MM.1S (cell line): ENCODE data around the gene SAMHD1.
"Not testable (repeated sequence)": the region's sequence is repeated elsewhere in the genome, so short reads cannot be mapped to it uniquely, and the experiment has no call there.

Experiments
- DNase-seq: peaks from one replicate; pipeline ENCODE4 v3.0.0-alpha.2; 2015
- H2AFZ ChIP-seq: fragments of 300-600 bp; sonication (generic); 2 replicates; pipeline ENCODE4 v1.6.0; 2016; ENCODE audit warnings: antibody characterized with exemption, low read length
- H3F3A ChIP-seq: fragments of 300-600 bp; sonication (generic); 2 replicates; pipeline ENCODE4 v1.6.1; 2016; ENCODE audit warnings: mild to moderate bottlenecking, antibody characterized with exemption, low read length, moderate library complexity, mixed read lengths; ENCODE audit not compliant: insufficient read depth
- H3K27ac ChIP-seq: fragments of 300-600 bp; sonication (generic); 2 replicates; pipeline ENCODE4 v1.5.1; 2016; ENCODE audit warnings: mild to moderate bottlenecking, low read length
- H3K27me3 ChIP-seq: fragments of 300-600 bp; sonication (generic); replicated peaks from 2 replicates; pipeline ENCODE4 v1.6.0; 2016; ENCODE audit warnings: low read length; ENCODE audit not compliant: insufficient read depth
- H3K36me3 ChIP-seq: fragments of 300-600 bp; sonication (generic); replicated peaks from 2 replicates; pipeline ENCODE4 v1.6.1; 2016; ENCODE audit warnings: mild to moderate bottlenecking, low read length, mixed read lengths; ENCODE audit not compliant: insufficient read depth
- H3K4me1 ChIP-seq: fragments of 300-600 bp; sonication (generic); 2 replicates; pipeline ENCODE4 v1.6.1; 2016; ENCODE audit warnings: low read length, mixed read lengths
- H3K4me2 ChIP-seq: fragments of 300-600 bp; sonication (generic); 2 replicates; pipeline ENCODE4 v1.6.0; 2016; ENCODE audit warnings: low read depth, low read length
- H3K4me3 ChIP-seq: fragments of 300-600 bp; sonication (generic); 2 replicates; pipeline ENCODE4 v1.5.1; 2016; ENCODE audit warnings: low read length, mixed read lengths
- H3K79me2 ChIP-seq: fragments of 300-600 bp; sonication (generic); 2 replicates; pipeline ENCODE4 v1.6.1; 2016; ENCODE audit warnings: mixed run types, low read length, mixed read lengths
- H3K9ac ChIP-seq: fragments of 300-600 bp; sonication (generic); 2 replicates; pipeline ENCODE4 v1.6.1; 2016; ENCODE audit warnings: low read length, mixed read lengths
- H3K9me2 ChIP-seq: fragments of 300-600 bp; sonication (generic); replicated peaks from 2 replicates; pipeline ENCODE4 v1.6.1; 2016; ENCODE audit warnings: mild to moderate bottlenecking, low read length, mixed read lengths; ENCODE audit not compliant: insufficient read depth
- H3K9me3 ChIP-seq: fragments of 300-600 bp; sonication (generic); replicated peaks from 2 replicates; pipeline ENCODE4 v1.6.1; 2016; ENCODE audit warnings: mild to moderate bottlenecking, low read length, mixed read lengths; ENCODE audit not compliant: insufficient read depth
- H4K20me1 ChIP-seq: fragments of 300-600 bp; sonication (generic); 2 replicates; pipeline ENCODE4 v1.6.1; 2016; ENCODE audit warnings: mild to moderate bottlenecking, low read length, moderate library complexity, mixed read lengths; ENCODE audit not compliant: insufficient read depth
- CTCF ChIP-seq: fragments of 300-600 bp; sonication (generic); IDR thresholded peaks from 2 replicates; pipeline ENCODE4 v1.5.1; 2016; ENCODE audit warnings: antibody characterized with exemption, low read length, mixed read lengths
- EZH2 ChIP-seq: fragments of 300-600 bp; sonication (generic); optimal IDR thresholded peaks from 2 replicates; pipeline ENCODE3; 2017; ENCODE audit warnings: low read depth, mild to moderate bottlenecking, antibody characterized with exemption, low read length, mixed read lengths
- EZH2phosphoT487 ChIP-seq: fragments of 300-600 bp; sonication (generic); IDR thresholded peaks from 2 replicates; pipeline ENCODE4 v1.6.1; 2018; ENCODE audit warnings: antibody characterized with exemption, low read length

SAMHD1 gene

DNA sequence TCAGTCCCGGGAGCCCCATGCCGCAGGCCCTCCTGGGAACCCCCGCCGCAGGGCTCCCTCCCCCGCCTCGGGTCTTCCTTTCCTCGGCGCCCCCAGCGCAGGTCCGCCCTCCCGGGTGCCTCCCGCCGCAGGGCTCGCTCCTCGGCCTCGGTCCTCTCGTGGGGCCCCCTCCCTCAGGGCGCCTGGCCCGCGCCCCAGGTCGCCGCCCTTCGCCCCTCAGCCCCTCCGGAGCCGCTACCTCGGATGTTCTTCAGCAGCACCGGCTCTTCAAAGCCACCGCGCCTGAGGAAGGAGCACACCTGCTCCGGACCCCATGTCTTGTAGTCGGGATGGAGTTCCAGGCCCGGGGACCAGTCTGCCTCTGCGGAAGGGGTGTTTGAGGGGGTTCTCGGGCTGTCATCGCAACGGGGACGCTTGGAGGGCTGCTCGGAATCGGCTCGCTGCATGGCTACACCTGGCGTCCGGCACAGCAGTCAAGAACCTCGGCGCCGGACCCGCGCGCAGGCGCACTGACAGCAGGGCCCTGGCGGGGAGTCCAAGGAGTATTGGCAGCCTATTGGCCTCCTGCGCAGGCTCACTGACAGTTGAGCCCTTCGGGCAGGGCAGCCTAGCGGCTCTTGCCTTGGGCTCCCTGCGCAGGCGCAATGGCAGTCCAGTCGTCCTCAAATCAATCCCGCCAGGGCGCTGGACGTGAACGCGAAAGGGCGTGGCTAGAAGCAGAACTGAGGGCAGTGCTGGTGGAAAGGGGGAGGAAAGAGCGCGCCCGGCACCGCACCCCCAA, at the start of gene SAMHD1:
Gene SAMHD1 (minus strand): TSS at position 511 of the 781 bp plus-strand sequence. CDS start 65 bp downstream, at position 446.
- Histone ChIP-seq H3K9me3 (no peaks in the 10 kb centered on the region), H3K27ac (peak within 1 kb of the TSS; percentile 56)

GRCh38 chr20:37000171-37000570, 48.7 kb upstream of the SAMHD1 start:
- peaks cover 14% of the 10 kb centered on the region for H3K36me3 ChIP-seq
- DNase-seq, H4K20me1 ChIP-seq, H2AFZ ChIP-seq, H3F3A ChIP-seq, H3K9me2 ChIP-seq, H3K4me3 ChIP-seq, H3K9me3 ChIP-seq, H3K27me3 ChIP-seq, H3K9ac ChIP-seq, H3K4me2 ChIP-seq, H3K27ac ChIP-seq, H3K4me1 ChIP-seq, H3K79me2 ChIP-seq: not testable (repeated sequence)

More for the DNA sequence above, at the start of gene SAMHD1:
- peak within 1 kb of the TSS; percentile 86 for H3K4me3 ChIP-seq
- peak within 1 kb of the TSS; percentile 83 for H2AFZ ChIP-seq
- H3K79me2 ChIP-seq, result peaks cover 45% of the 10 kb centered on the region
- H3K27me3 ChIP-seq, result no peaks in the 10 kb centered on the region
- H3K9ac ChIP-seq, result peak within 1 kb of the TSS; percentile 75
- peak within 1 kb of the TSS; percentile 86 for H3K4me2 ChIP-seq
- H3F3A ChIP-seq, result peaks cover 35% of the 10 kb centered on the region
- H3K36me3 ChIP-seq, result no peaks in the 10 kb centered on the region; the same call in 1 of the 2 replicates
- no peaks in the 10 kb centered on the region for H3K9me2 ChIP-seq
- H4K20me1 ChIP-seq, result no peaks in the 10 kb centered on the region
- no peak for TF ChIP-seq EZH2
- TF ChIP-seq CTCF, result no peak
- peaks cover 32% of the 10 kb centered on the region for H3K4me1 ChIP-seq
- peak; percentile 100 for DNase-seq

DNA sequence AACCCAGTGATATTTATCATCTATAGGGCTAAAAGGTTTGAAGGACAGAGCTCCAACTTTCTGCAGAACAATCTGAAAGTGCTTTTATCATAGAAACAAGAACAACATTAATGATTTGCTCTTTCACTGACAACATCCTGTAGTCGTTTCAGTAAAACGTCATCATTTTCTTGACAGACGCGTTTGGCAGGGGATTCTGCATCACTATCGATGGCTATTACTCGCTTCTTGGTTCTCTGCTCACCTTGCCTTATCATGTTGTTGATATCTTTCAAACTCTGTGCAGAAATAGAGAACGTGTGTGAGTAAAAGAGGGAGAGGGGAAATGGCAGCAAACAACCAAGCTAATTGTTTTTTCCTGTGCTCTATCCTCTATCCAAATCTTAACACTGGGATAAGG, 47.1 kb upstream of the SAMHD1 start:
- peaks cover 14% of the 10 kb centered on the region for H3K36me3 ChIP-seq
- no peak overlapping the region for H3K4me3 ChIP-seq
- no peaks in the 10 kb centered on the region for H4K20me1 ChIP-seq
- H3K4me1 ChIP-seq, result no peaks in the 10 kb centered on the region
- no peaks in the 10 kb centered on the region for H3F3A ChIP-seq
- H3K4me2 ChIP-seq, result no peak overlapping the region
- H3K9me3 ChIP-seq, result no peaks in the 10 kb centered on the region
- TF ChIP-seq EZH2phosphoT487 (no peak), EZH2 (no peak), CTCF (no peak)
- no peaks in the 10 kb centered on the region for H3K9me2 ChIP-seq
- no peak overlapping the region for H3K27ac ChIP-seq
- no peak overlapping the region for H3K9ac ChIP-seq
- 0 out of 2 replicates have a peak, but pooled peaks cover 3% of the 10 kb centered on the region for H3K79me2 ChIP-seq
- no peak overlapping the region for H2AFZ ChIP-seq
- no peak for DNase-seq
- no peaks in the 10 kb centered on the region for H3K27me3 ChIP-seq

- H3K4me3 ChIP-seq, result no peak overlapping the region
- H3K9ac ChIP-seq, result no peak overlapping the region
- no peak overlapping the region for H3K27ac ChIP-seq
- no peaks in the 10 kb centered on the region for H3K9me3 ChIP-seq
- H3K4me2 ChIP-seq, result no peak overlapping the region
- no peak for DNase-seq
- H3K9me2 ChIP-seq, result no peaks in the 10 kb centered on the region
- H3F3A ChIP-seq, result no peaks in the 10 kb centered on the region
- H3K36me3 ChIP-seq, result peaks cover 11% of the 10 kb centered on the region
- no peaks in the 10 kb centered on the region for H3K79me2 ChIP-seq
- H4K20me1 ChIP-seq, result no peaks in the 10 kb centered on the region
- no peaks in the 10 kb centered on the region for H3K4me1 ChIP-seq
- no peaks in the 10 kb centered on the region for H3K27me3 ChIP-seq
- TF ChIP-seq CTCF (no peak), EZH2phosphoT487 (no peak), EZH2 (no peak)
- no peak overlapping the region for H2AFZ ChIP-seq
These were observed 45.6 kb upstream of the SAMHD1 start for GRCh38 chr20:36997121-36997520.

DNA sequence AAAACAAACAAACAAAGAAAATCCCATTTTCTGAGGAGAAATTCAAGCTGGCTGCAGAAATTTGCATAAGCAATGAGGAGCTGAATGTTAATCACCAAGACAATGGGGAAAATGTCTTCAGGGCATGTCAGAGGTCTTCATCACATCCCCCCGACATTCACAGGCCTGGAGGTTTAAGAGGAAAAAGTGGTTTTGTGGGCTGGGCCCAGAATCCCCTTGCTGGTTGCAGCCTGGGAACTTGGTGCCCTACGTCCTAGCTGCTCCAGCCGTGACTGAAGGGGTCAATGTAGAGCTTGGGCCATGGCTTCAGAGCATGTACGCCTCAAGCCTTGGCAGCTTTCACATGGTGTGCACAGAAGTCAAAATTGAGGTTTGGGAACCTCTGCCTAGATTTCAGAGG, 42.7 kb upstream of the SAMHD1 start:
- H3K79me2 ChIP-seq, H3F3A ChIP-seq, H2AFZ ChIP-seq, H3K9ac ChIP-seq, H3K4me1 ChIP-seq, H3K27ac ChIP-seq, H3K9me2 ChIP-seq, H3K9me3 ChIP-seq, H3K4me3 ChIP-seq, DNase-seq, H3K27me3 ChIP-seq, H3K4me2 ChIP-seq, H4K20me1 ChIP-seq: not testable (repeated sequence)
- peaks cover 11% of the 10 kb centered on the region for H3K36me3 ChIP-seq
